HuH-7 (cell line): Measurements from ENCODE around the gene CCN6.
"Not testable (repeated sequence)": the region's sequence is repeated elsewhere in the genome, so short reads cannot be mapped to it uniquely, and the experiment has no call there.

Source experiments
- DNase-seq: peaks from one replicate; pipeline ENCODE4 v3.0.0; 2011; ENCODE audit warnings: low spot score

The CCN6 gene

DNA sequence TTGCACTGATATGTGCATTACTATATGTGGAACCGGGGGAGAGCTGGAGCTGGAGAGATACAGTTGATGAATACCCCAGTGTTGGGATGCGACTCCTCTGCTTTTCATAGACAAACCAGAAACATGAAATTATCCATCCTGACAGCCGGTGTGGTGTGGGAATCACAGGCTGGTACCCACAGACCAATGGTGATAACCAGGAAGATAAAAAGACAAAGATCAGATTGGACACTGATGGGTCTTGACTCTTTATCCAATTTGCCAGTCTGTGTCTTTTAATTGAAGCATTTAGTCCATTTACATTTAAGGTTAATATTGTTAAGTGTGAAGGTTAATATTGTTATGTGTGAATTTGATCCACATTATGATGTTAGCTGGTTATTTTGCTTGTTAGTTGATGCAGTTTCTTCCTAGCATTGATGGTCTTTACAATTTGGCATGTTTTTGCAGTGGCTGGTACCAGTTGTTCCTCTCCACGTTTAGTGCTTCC is 2.6 kb upstream of the CCN6 start:
- not testable (repeated sequence) for DNase-seq

- no peak for DNase-seq
Measured at GRCh38 chr6:112054555-112055190, 769 bp downstream of the CCN6 start.

DNA sequence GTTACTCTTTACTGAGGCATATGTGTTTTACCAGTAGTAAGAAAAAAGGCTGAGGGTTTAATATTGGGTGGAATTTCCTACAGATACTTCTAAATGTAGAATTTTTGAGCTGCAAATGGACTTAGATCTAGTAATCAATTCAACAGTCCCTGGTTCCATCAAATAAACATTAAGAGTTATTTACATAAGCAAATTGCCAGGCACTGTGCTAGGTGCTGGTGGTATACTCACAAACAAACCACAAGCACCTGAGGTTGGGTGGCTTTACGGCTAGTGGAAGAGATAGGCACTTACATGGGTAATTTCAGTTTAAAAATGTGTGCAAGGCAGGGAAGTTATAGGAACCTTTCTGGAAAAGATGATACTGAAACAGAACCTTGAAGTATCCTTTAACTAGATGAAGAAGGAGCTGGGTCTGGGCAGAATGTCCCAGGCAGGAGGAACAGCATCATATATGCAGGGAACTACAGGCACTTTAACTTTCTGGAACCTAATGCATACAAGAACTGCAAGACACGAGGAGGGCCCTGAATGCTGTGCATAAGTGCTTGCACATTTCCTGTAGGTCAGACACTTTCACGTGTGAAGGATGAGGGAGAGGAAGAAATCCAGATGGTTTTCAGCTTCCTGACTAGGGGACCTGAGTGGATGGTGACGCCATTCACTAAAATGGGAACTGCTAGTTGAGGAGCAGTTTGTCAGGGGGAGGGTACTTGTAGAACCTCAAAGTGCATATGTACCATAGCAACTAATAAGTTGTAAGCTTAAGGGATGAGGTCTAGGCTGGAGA is 4.5 kb downstream of the CCN6 start:
- no peak for DNase-seq

DNA sequence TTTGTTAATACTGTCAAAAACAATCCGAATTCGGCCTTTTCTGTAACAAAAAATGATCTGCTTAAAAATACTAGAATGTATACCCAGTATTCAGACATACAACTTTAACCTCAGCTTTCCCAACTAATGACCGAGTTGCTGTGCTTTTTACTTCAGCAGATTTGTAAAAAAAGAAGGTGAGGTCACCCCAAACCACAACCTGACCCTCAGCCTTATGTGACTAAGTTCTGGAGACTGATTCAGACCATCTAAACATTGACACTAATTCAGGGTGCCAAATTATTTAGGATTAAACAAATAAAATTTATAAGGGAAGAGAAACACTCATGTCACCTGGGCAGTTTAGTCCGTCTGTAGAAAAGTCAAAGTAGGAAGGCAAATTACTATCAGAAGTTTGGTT is 7.7 kb downstream of the CCN6 start:
- no peak for DNase-seq

DNA sequence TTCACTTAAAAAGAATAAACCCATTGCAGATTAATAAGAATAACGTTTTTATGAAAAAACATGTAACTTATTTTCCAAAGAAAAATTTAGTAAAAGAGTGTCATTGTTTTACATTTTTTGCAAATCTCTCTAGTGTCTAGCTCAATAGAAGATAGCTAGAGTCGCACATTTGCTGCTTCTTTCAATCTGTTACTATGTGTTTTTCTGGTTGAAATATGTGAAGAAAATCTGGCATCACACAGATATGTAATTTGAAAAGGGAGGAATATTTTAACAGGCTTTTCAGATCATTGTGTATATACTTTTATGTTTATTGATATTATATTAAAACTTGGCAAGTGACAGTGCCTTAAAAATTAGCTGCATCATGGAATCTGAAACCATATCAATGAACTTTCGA is 9.1 kb downstream of the CCN6 start:
- DNase-seq, result no peak

GRCh38 chr6:112065426-112065986 is 11.6 kb downstream of the CCN6 start:
- no peak for DNase-seq

DNA sequence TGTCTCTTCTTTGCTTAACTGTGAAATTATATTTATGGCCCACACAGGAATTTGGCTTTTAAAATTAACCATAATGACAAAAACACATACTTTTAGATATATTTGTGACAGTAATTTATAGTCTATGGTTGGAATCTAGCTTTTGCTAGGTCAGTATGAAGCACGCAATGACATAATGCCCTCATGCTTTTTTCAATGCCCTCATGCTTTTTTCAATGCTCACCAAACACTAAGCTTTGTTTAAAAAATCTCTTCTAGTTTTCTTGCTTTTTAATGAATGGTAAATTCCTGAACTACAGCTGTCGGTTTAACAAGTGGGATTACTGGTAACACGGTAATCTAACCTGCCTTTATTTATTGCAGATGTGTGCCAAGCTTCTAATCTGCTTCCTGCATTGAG is 12.7 kb downstream of the CCN6 start:
- DNase-seq, result no peak

DNA sequence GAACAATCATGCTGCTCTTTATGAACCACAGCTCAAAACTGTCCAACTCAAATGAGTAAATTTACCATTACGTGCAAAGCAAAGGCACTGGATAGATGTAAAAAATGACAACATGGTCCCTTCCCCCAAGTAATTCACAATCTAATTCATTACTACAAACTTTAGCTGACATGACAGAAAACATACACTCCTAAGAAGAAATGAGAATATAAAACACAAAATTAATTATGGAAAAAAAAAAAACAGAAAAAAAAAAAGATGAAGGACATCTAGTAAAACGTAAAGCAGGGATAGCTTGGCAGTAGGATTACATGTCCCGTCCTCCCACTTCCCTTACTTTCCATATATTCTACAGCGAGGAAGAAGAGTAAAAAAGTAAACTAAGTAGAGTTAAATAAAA is 27.7 kb downstream of the CCN6 start:
- no peak for DNase-seq

- DNase-seq, result no peak
Measured at GRCh38 chr6:112085286-112086065, 31.6 kb downstream of the CCN6 start.

GRCh38 chr6:112086744-112087135 is 32.8 kb downstream of the CCN6 start:
- DNase-seq, result peak; percentile 36

DNA sequence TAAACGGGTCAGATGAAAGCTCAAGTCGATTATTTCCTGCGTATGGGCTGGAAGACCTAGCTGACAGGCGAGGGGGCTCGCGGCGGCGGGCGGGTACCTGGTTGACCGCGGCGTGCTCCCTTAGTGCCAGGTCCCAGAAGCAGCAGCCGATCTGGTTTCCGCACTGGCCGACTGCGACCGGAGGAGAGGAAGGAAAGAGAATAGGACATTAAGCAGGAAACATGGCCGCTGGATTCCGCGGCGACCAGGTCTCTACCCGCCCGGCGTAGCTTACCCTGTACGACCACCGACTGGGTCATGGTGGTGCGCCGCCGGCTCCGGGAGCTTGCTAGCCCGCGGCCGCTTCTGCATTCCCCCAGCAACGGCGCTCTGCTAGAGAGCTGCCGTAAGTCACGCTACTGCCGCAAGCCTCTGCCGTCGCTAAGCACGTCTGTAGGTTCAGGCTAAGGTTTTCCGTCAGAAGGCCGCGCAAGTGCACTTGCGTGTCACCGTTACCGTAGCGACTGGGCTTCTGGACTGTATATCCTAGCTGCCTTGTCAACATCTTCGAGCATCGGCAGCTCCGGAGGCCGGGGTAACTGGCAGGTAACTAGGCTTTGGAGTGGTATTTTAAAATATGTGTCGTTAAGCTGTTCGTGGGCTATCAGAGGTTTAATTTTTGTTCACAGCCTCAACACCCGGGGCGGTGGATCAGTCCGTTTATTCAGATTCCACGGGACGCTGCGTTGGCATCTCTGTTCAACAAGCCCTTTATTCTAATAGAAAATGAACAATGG is 33.4 kb downstream of the CCN6 start, which contains the start of the genes FAM229B and TUBE1:
Gene FAM229B, plus strand, starts transcription at position 456 of the 776 bp plus-strand sequence. CDS start 11,693 bp downstream, outside the sequence.
Gene TUBE1, minus strand, starts transcription at position 347 of the 776 bp plus-strand sequence. Its CDS starts 48 bp downstream, at position 299.
- peak; percentile 69 for DNase-seq

DNA sequence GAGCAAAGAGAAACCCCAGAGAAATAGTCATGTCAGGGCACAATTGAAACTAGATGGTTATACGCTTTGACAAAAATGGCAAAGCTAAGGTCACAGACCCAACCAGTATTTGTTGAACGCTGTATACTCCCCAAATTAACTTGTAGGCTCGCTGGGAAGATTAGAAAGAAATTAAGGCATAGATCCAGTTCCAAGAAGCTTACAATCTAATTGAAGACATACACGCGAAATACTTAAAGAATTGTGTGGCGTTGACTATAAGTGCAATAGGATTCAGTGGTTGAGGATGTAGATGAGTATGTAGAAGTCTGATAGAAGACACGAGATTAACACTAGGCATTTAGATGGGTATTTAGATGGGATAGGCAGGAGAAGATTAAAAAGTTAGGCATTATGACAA is 34.0 kb downstream of the CCN6 start:
- no peak for DNase-seq

GRCh38 chr6:112096901-112097300 is 43.0 kb downstream of the CCN6 start:
- no peak for DNase-seq

- DNase-seq, result no peak
Measured at GRCh38 chr6:112100561-112100960, 46.7 kb downstream of the CCN6 start.

DNA sequence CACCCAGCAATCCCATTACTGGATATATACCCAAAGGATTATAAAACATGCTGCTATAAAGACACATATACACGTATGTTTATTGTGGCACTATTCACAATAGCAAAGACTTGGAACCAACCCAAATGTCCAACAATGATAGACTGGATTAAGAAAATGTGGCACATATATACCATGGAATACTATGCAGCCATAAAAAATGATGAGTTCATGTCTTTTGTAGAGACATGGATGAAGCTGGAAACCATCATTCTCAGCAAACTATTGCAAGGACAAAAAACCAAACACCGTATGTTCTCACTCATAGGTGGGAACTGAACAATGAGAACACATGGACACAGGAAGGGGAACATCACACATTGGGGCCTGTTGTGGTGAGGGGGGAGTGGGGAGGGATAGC is 52.1 kb downstream of the CCN6 start:
- DNase-seq, result not testable (repeated sequence)

- DNase-seq, result no peak
Measured at GRCh38 chr6:112106562-112106961, 52.7 kb downstream of the CCN6 start.

DNA sequence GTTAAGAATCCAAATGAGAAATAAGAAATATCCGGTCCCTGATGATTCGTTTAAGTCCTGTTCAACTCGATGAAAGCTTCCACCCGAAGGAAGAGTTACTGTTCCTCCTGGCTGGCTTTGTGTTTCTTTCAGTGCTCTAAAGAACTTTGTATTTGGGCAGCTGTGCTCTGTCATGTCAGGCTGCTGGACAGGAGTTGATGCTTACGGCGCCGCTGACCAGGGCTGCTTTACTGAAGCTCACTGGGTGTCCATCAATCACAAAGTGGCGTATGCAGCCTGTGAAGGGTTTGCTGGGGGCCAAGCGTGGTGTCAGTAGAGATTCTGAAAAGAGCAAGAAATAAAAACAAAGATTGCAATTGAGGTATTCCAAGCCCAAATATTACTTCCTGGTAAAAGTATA is 55.4 kb downstream of the CCN6 start:
- no peak for DNase-seq

DNA sequence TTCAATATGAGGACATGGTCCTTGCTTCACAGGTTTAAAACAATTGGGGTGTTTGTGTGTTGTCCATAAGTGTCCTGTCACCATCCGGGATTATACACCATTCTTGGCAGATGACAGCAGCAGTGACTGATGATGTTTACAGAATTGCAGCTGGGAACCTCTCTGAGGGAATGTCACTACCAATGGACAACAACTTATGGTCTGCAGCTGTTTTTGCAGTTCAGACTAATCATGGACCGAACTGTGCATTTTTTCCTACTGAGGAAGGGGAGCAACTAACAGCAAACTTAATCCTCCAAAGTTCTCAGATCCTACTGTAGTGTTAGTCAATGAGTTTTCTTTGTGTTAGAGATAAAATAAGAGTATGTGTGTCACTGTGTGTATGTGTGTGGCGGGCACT is 59.5 kb downstream of the CCN6 start:
- no peak for DNase-seq

DNA sequence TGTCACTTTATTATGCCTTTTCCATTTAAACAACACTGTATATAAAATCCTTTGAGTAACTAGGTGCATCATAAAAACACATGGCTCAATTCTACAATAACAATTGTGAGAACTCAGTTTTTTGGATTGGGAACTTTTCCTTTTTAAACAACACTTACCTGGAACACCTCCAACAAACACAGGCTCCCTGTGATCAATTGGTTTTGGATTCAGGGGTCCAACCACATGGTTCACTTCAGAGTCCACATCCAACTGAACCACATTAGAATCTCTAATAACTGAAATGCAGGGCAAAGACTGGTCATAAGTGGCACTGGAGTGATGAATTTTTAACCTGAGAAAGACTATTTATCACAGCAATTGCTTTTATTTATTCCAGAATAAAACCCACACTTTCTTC is 60.0 kb downstream of the CCN6 start:
- no peak for DNase-seq

DNA sequence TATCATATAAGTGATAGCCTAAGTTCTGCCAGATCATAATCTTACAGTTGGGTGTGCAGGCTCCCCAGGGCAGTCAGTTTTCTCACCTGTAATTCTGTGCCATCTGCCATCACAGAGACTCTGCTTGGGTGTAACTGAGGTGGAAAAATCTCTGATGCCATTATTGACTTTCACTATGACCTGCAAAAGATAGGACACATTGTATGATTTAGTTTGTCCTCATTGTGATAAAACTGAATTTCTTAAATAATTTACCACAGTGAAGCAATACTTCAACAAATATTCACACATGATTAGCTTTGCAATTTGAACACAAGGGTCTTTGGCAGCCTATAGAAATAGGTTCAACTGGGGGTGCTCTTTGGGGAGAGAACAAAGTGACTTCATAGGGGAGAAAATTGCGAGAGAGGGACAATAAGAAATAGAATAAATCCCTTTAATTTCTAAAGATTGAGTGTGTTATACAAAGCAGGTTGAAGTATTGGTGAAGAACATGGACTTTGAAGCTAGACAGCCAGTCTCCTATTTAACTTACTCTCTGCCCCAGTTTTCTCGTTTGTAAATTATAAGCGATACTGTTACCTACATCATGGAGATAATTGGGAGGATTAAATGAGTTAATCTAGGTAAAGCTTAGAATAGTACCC is 60.8 kb downstream of the CCN6 start:
- no peak for DNase-seq

DNA sequence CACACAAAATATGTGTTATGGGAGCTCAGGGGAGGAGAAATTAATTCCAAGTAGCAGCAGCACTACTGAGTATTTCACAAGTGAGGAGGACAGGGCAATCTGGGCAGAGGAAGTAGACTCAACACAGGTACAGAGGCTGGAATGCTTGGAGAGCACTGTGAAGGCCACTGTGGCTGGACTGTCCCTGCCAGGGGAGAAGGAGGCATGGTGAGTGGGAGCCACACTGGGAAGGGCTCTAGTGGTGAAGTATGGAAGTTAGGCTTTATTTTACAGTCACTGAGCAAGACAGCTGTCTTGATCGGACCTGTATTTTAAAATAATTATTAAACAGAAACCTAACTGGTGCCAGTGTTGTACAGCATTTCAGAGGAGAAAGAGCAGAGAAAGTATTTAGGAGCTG is 62.3 kb downstream of the CCN6 start:
- DNase-seq, result peak; percentile 13
